GM12873 (cell line): Measurements from ENCODE around the gene ETV4.

Experiments
- CTCF ChIP-seq: IDR thresholded peaks from 2 replicates; pipeline ENCODE4 v1.5.1; 2012; ENCODE audit warnings: low read depth, mild to moderate bottlenecking, moderate library complexity, low read length, control low read depth; ENCODE audit not compliant: insufficient read depth; ENCODE audit errors: missing control alignments

ETV4 gene

GRCh38 chr17:43559161-43559816, 13.1 kb upstream of the ETV4 start:
- TF ChIP-seq CTCF, result no peak

- no peak for TF ChIP-seq CTCF
These were observed 12.6 kb upstream of the ETV4 start for GRCh38 chr17:43558805-43559160.

- TF ChIP-seq CTCF, result no peak
These were observed 10.2 kb upstream of the ETV4 start for GRCh38 chr17:43556292-43556691.

GRCh38 chr17:43554857-43555256, 8.7 kb upstream of the ETV4 start:
- TF ChIP-seq CTCF, result no peak

- TF ChIP-seq CTCF, result no peak
These were observed 7.4 kb upstream of the ETV4 start for GRCh38 chr17:43553573-43553972.

- TF ChIP-seq CTCF, result no peak
These were observed 6.2 kb upstream of the ETV4 start for GRCh38 chr17:43552229-43552837.

- no peak for TF ChIP-seq CTCF
These were observed 4.6 kb upstream of the ETV4 start for GRCh38 chr17:43550754-43551153.
